Effector memory CD4-positive, alpha-beta T cell (primary cell): ENCODE measurements around the gene NEU4.

Experiments used
- DNase-seq, 3 donors: peaks; one replicate each; pipeline ENCODE4 v3.0.0-alpha.2; 2020
- H3K27ac ChIP-seq: 2 replicates; pipeline ENCODE4 v1.7.0; 2013; ENCODE audit warnings: mild to moderate bottlenecking, low read length, moderate library complexity; ENCODE audit not compliant: insufficient read depth, poor library complexity, severe bottlenecking
- H3K27me3 ChIP-seq: replicated peaks from 2 replicates; pipeline ENCODE4 v1.7.0; 2013; ENCODE audit warnings: mild to moderate bottlenecking, low read length; ENCODE audit not compliant: insufficient read depth, control insufficient read depth, poor library complexity, severe bottlenecking
- H3K36me3 ChIP-seq: 2 replicates; pipeline ENCODE4 v1.7.0; 2013; ENCODE audit warnings: mild to moderate bottlenecking, low read length, moderate library complexity; ENCODE audit not compliant: control insufficient read depth, insufficient read depth
- H3K4me1 ChIP-seq: 2 replicates; pipeline ENCODE4 v1.7.0; 2013; ENCODE audit warnings: low read length, mild to moderate bottlenecking; ENCODE audit not compliant: control insufficient read depth, insufficient read depth, poor library complexity, severe bottlenecking
- H3K4me3 ChIP-seq: 2 replicates; pipeline ENCODE4 v1.7.0; 2013; ENCODE audit warnings: low read length, low read depth, mild to moderate bottlenecking; ENCODE audit not compliant: insufficient read depth, poor library complexity, severe bottlenecking
- H3K9me3 ChIP-seq: 2 replicates; pipeline ENCODE4 v1.7.0; 2013; ENCODE audit warnings: mild to moderate bottlenecking, low read length, moderate library complexity; ENCODE audit not compliant: control insufficient read depth

The NEU4 gene

GRCh38 chr2:241768251-241768711 is 40.7 kb upstream of the NEU4 start:
- no peaks in the 10 kb centered on the region for H3K9me3 ChIP-seq
- H3K27ac ChIP-seq: no peak overlapping the region
- H3K36me3 ChIP-seq: no peaks in the 10 kb centered on the region
- no peak overlapping the region for H3K4me3 ChIP-seq
- peaks cover 17% of the 10 kb centered on the region for H3K4me1 ChIP-seq
- H3K27me3 ChIP-seq: no peaks in the 10 kb centered on the region
- DNase-seq: no peak

- DNase-seq: no peak
- no peaks in the 10 kb centered on the region for H3K36me3 ChIP-seq
- H3K27ac ChIP-seq: no peak overlapping the region
- no peaks in the 10 kb centered on the region for H3K27me3 ChIP-seq
- no peak overlapping the region for H3K4me3 ChIP-seq
- no peaks in the 10 kb centered on the region for H3K9me3 ChIP-seq
- peaks cover 17% of the 10 kb centered on the region for H3K4me1 ChIP-seq
These were observed 40.1 kb upstream of the NEU4 start for GRCh38 chr2:241768850-241769249.

DNA sequence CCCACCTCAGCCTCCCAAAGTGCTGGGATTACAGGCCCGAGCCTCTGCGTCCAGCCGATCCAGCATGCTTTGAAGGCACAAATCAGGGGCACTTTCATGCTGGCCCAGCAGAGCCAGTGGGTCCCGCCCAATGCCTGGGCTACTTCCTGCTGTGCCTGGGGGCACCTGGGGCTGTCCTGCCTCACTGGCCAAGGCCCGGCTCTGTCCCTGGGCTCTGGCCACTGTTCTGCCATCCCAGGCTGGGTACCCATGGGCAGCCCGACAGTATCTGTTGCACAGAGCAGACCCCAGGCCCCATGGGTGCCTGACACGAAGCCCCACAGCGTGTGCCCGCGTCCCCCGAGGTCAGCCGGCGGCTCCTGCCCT is 39.2 kb upstream of the NEU4 start:
- Histone ChIP-seq H3K4me3 (no peak overlapping the region), H3K27ac (no peak overlapping the region), H3K4me1 (peaks cover 7% of the 10 kb centered on the region), H3K36me3 (no peaks in the 10 kb centered on the region), H3K9me3 (no peaks in the 10 kb centered on the region), H3K27me3 (no peaks in the 10 kb centered on the region)
- DNase-seq: no peak

- DNase-seq: no peak
- Histone ChIP-seq H3K27me3 (no peaks in the 10 kb centered on the region), H3K27ac (no peak overlapping the region), H3K36me3 (no peaks in the 10 kb centered on the region), H3K4me3 (no peak overlapping the region), H3K9me3 (no peaks in the 10 kb centered on the region), H3K4me1 (peaks cover 6% of the 10 kb centered on the region)
These were observed 38.6 kb upstream of the NEU4 start for GRCh38 chr2:241770185-241770935.

DNA sequence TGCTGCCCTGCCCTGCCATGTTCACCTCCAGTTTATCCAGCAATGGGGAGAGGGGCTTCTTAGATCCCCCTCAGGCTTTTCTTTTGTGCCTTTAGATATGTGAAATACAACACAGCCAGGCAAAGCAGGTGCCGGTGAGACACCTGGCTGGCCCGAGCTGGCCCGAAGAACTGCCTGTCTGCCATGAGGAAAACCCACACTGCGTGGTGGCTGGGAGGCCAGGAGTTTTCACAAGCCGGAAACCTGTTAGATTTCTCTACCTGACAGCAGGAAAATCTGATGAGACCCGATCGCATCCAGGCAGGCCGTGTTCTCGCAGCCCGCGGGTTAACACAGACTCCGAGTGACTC is 38.1 kb upstream of the NEU4 start:
- DNase-seq: no peak
- no peak overlapping the region for H3K4me3 ChIP-seq
- H3K27me3 ChIP-seq: no peaks in the 10 kb centered on the region
- H3K9me3 ChIP-seq: no peaks in the 10 kb centered on the region
- H3K27ac ChIP-seq: no peak overlapping the region
- H3K4me1 ChIP-seq: peaks cover 6% of the 10 kb centered on the region
- no peaks in the 10 kb centered on the region for H3K36me3 ChIP-seq

DNA sequence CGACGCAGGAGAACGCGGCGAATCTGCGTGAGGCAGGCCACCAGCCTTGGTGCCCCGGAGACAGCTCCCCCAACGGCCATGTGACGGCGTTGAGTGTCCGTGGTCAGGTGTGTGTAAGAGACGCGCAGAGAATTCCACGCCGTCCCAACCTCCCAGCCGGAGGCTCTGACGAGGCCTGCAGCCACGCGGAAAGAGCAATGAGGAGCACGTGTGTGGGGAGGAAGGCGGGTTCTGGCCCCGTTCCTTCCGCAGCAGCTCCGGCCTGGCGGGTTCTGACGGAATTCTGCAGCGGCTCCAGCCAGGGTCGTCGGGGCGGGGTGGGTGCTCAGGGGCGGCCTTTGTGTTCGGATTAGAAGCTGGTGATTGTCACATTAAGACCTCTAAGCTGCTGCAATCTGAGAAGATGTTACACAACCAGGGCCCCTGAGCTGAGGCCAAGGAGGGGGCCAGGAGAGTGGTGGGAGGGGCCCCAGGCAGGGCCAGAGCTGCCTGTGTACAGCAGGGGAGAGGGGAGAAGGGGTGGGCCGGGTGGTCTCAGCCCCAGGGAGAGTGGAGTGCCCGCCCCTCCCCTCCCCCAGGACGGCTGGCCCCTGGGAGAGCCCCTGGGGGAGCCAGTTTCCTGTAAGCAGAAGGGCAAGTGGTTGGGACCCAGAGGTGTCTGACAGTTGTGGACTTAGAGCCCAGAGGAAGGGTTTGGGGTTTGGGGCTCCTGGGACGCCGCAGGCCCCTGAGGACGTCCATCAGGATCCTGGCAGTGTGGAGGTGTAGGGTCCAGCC is 37.5 kb upstream of the NEU4 start:
- no peak overlapping the region for H3K4me3 ChIP-seq
- no peaks in the 10 kb centered on the region for H3K27me3 ChIP-seq
- no peak overlapping the region for H3K27ac ChIP-seq
- peaks cover 6% of the 10 kb centered on the region for H3K4me1 ChIP-seq
- DNase-seq: no peak
- H3K36me3 ChIP-seq: no peaks in the 10 kb centered on the region
- H3K9me3 ChIP-seq: no peaks in the 10 kb centered on the region

DNA sequence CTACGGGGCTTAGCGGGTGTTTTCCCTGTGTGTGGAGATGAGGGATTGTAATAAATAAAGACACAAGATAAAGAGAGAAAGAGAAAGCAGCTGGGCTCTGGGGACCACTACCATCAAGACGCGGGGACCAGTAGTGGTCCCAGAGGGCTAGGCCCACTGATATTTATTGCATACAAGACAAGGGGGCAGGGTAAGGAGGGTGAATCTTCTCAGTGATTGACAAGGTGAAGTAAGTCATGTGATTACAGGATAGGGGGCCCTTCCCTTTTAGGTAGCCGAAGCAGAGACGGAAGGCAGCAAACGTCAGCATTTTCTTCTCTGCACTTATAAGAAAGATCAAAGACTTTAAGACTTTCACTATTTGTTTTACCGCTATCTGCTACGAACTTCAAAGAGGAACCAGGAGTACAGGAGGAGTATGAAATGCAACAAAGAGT is 36.9 kb upstream of the NEU4 start:
- Histone ChIP-seq H3K4me1 (peaks cover 6% of the 10 kb centered on the region), H3K36me3 (no peaks in the 10 kb centered on the region), H3K27me3 (no peaks in the 10 kb centered on the region), H3K27ac (no peak overlapping the region), H3K4me3 (no peak overlapping the region), H3K9me3 (no peaks in the 10 kb centered on the region)
- peak in 1 of 3 donors; percentile 25 for DNase-seq

- H3K36me3 ChIP-seq: no peaks in the 10 kb centered on the region
- DNase-seq: no peak
- H3K27ac ChIP-seq: no peak overlapping the region
- H3K4me1 ChIP-seq: peaks cover 6% of the 10 kb centered on the region
- H3K9me3 ChIP-seq: no peaks in the 10 kb centered on the region
- H3K27me3 ChIP-seq: no peaks in the 10 kb centered on the region
- no peak overlapping the region for H3K4me3 ChIP-seq
These were observed 35.2 kb upstream of the NEU4 start for GRCh38 chr2:241773511-241774418.

DNA sequence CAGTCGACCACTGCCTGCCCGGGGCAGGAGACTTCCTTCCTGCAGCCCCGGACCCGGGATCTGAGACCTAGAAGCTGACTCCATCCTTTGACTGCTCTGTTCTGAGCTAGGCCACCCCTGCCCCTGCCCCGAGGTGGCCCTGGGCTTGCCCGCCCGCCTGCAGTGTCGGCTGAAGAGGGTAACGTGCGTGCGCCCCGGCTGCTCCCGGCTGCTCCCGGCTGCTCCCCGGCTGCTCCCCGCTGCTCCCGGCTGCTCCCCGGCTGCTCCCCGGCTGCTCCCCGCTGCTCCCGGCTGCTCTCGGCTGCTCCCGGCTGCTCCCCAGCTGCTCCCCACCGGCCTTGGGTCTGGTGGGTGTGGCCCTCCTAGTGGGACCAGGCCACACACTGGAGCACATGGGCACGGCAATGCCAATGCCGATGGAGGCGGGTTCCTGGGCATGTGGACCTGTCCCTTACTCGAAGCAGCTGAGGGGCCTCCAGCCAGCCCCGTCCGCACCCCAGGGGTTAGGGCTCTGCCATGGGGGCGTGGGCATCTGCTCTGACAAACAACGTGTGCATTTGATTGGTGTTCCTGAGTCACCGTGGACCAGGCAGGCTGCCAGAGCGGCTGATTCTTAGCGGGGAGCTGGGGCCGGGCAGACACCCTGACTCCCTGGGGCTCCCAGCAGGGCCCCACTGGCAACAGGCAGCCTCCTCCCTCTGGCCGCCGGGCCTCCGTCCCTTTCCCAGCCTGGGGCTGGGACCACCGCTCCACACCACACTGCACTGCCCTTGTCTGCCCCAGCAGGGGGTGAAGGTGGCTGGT is 34.4 kb upstream of the NEU4 start:
- no peaks in the 10 kb centered on the region for H3K36me3 ChIP-seq
- no peaks in the 10 kb centered on the region for H3K9me3 ChIP-seq

More for the DNA sequence above, 34.4 kb upstream of the NEU4 start:
- no peak overlapping the region for H3K27ac ChIP-seq
- peaks cover 6% of the 10 kb centered on the region for H3K4me1 ChIP-seq
- no peak overlapping the region for H3K4me3 ChIP-seq
- DNase-seq: no peak
- H3K27me3 ChIP-seq: no peaks in the 10 kb centered on the region
